HG02642 (cell line): Measurements from ENCODE around the gene KPRP.

Source experiments
- ATAC-seq: cut with Tn5 transposase; IDR thresholded peaks from one replicate; pipeline ENCODE4 v1.9.1; 2021; ENCODE audit warnings: mild to moderate bottlenecking; ENCODE audit not compliant: unreplicated experiment, poor library complexity

Gene KPRP, protein sequence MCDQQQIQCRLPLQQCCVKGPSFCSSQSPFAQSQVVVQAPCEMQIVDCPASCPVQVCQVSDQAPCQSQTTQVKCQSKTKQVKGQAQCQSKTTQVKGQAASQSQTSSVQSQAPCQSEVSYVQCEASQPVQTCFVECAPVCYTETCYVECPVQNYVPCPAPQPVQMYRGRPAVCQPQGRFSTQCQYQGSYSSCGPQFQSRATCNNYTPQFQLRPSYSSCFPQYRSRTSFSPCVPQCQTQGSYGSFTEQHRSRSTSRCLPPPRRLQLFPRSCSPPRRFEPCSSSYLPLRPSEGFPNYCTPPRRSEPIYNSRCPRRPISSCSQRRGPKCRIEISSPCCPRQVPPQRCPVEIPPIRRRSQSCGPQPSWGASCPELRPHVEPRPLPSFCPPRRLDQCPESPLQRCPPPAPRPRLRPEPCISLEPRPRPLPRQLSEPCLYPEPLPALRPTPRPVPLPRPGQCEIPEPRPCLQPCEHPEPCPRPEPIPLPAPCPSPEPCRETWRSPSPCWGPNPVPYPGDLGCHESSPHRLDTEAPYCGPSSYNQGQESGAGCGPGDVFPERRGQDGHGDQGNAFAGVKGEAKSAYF

DNA sequence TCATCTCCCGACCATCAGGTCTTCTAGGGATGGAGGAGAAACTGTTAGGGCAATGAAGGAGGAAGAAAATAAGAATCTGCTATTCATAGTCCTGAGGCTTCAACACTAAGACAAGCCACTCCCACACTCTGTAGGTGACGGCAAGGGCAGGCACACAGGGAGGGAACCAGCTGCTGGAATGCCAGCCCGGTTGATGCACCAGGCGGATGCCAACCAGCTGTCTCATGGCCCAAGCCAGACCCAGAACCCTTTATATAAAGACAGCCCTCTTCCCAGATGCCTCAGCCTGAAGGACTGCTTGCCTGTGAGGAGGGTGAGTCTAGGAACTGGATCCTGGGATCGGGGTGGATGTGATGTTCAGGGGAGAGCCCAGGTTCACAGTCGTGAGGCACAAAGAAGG, at the start of gene KPRP:
TSS of gene KPRP (plus strand) at position 279 of the 400 bp plus-strand sequence. CDS start 1,564 bp downstream, outside the sequence.
- ATAC-seq = no peak

DNA sequence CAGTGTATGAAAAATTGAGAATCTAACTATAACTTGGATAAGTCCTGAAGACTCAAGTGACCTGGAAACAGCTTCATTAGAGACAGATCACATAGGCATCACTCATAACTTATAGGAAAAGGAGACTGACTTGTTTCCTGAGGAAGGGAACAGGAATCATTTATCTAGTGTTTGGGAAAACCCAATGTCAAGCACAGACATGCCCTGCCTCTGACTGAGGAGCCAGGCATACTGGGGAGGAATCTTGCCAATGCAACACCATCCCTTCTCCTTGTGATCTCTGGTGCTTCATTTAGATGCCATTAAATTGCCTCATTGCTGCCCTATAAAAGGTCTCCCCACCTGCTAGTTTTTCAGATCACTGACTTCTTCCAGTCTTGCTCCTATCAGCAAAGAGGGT, 39.6 kb upstream of the KPRP start:
- ATAC-seq = no peak

DNA sequence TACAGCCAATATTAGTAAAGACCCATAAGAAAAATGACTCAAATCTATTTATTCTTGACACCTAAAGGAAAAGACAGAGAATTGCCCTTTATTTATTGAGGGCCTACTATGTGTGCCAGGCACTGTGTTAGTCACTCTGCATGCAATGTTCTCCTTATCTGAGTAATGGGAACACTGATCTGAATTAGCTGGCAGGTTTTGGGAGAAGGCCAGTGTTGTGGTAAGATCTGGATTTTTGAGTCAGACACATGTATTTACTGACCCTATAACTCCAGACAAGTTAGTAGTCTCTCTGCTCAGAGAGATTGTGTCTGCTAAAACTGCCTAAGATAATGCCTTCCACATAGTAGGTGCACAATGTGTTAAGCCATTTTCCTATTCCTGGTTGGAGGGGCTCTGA, 32.6 kb upstream of the KPRP start:
- no peak for ATAC-seq

DNA sequence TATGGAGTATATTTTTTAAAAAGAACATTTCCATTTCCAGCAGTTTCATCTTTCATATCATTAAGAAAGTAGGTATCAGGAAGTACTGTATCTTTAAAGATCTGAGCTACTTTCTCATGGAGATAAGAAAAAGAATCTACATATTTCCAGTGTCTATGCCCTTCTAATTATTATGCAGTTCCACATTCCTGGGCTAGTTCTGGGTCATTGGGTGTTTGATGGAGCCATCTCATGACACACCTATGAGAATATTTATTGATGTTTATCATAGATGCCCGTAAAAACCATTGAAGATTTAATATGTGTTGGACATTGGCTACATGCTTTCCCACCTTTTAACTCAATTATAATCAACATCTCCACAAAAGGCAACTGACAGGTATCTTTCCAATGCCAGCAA, 28.8 kb upstream of the KPRP start:
- ATAC-seq = no peak

DNA sequence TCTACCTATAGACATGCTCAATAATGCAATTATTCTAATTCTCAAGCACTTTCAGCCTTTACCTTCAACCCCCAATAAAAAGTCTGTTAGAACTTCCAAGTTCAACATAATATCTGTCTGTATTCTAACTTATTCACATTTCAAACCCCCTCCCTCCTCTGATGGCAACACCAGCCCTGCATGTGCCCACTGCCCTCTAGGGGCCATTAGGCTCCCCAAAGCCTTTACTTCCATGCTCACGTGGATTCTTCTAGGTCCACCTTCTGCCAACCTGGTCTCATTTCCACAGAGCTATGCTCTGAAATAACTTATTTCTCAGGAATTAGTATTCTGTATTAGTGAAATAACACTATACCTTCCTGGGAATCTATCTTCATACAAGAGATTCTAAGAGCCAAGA, 22.2 kb upstream of the KPRP start:
- ATAC-seq = no peak

DNA sequence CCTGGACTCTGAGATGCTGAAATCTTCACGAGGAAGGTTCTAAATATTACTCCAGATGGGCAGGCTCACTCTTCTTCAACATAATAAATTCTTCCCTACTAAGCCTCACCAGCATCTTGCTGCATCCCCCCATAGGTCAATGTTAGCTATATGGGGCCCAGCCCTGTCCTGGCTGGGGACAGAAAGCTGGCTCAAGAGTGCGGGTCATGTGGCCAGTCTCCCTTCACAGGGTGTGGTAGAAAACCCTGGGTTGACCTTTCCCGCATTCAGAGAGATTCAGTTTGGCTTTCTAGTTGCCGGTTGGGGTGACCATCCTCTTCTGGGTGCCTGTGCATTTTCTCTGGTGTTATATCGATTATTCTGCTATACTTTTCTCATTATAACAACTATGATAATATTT, 19.8 kb upstream of the KPRP start:
- ATAC-seq = no peak

DNA sequence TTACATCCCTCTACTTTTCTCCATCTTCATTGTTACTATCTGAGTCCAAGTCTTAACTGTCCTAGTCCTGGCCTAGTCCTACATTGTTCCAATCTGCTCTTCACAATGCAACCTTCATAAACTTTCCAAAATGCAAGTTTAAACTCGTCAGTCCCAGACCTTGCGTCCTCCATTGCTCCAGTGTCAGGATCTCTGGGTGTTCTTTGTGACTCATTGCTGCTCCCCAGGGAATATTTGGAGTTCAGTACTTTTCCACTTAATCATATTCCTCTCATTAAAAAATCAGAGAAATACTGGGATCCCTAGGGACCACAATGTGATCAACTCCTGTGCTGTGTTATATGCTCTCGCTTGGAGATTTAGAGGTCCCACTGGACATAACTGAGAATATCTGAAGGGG, 18.0 kb upstream of the KPRP start:
- ATAC-seq = no peak

DNA sequence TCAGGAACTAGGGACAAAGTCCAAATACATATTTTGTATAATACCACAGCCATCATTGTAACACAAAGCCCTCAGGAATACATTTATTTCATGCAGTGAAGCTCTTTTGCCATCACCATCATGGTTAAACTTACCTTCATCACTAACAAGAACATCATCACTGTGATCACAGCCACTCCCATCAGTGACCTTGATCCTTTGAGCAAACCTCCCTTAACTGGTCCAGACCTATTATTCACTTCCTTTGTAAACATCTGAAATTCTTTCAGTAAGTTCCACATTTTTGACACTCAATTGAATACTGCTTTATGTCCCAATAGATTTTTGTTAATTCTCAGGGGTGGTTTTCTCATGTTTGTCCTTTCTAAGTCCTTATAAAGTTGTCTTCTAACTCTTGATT, 16.2 kb upstream of the KPRP start:
- ATAC-seq = no peak

DNA sequence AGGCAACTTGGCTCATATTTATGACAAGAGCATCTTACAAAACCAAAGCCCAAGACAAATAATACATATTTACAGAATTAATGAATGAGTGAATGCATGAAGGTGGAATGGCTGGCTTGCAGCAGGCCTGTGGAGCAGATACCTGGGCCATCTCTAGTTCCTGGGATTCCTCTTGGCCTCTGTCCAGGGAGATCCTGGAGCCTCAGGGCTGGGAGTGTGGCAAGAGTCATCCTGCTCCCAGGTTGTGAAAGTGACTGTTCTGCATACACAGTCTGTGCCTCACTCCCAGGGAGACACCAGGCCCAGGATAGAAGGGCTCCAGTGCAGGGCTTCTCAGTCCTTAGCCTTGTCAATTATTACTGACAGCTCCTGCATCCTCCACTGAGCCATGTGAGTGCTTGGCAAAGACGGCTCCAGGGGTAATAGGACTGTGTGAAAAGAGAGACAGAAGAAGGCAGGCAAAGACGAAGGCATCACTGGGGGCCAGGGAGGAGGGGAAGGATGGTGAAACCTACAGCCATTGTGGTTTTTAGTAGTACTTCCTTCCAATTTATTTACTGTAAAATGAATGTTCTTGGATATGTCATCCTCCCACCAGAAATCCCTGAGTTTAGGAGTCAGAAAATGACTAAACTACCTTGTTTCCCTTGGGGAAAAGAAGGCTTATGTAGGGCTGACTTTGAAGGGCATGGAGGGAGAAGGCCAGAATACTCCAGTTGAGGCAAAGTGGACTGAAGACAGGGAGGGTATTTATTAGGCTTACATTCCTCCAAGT, 14.3 kb upstream of the KPRP start:
- no peak for ATAC-seq

DNA sequence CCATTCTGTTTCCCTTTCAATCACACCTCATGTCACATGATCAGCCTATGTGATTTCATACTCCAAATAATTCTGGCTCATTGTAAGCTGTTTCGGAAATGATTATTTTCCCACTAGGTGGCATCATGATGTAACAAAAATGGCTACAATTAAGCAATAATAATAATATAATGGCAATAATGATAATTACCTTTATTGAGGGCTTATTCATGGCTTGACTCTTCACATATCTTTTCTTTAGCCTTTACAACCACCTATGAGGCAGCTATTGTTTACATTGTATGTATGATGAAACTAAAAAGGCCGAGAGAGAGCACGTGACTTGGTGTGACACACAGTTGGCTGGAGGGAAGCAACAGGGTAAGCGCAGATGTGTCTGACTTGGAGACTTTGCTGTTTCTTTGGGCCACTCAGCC, 12.5 kb upstream of the KPRP start:
- ATAC-seq = no peak

DNA sequence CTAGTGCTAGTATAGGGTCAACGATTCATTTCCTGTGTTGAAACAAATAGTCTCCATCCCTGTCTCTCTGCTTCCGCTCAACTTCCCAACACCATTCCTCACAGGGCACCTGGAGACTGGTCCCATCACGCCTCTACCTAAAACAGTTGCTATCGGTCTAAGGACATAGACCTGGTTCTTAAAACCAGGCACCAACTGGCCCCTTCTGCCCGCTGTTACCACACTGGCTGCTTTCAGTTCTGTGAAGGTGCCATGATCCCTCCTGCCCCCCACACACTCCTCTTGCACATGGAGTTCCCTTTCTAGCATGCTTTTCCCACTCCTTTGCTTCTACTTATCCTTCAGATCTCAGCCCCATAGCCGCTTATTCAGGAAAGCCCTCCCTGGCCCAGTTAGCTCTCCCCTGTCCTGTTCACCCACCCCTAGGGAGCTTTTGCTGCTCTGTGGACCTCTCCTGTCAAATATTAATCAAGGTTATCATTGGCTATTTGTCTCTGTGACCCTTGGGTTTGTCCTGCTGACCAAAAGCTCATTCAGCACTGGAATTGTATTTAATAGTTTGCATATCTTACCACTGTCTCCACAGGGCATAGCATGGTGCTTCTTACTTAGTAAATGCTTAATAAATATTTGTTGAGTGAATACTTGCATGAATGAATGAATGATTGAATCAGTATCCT, 11.9 kb upstream of the KPRP start:
- no peak for ATAC-seq

DNA sequence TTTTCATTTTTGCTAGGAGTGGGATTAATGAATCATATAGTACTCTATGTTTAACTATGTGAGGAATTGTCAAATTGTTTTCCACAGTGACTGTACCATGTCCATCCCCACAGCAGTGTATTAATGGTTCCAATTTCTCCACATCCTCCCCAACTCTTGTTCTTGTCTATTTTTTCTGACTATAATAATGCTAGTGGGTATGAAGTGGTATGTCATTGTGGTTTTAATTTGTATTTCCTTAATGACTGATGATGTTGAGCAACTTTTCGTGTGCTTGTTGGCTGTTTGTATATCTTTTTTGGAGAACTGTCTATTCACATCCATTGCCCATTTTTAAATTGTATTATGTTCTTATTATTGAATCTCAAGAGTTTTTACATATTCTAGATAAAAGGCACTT, 10.0 kb upstream of the KPRP start:
- no peak for ATAC-seq

DNA sequence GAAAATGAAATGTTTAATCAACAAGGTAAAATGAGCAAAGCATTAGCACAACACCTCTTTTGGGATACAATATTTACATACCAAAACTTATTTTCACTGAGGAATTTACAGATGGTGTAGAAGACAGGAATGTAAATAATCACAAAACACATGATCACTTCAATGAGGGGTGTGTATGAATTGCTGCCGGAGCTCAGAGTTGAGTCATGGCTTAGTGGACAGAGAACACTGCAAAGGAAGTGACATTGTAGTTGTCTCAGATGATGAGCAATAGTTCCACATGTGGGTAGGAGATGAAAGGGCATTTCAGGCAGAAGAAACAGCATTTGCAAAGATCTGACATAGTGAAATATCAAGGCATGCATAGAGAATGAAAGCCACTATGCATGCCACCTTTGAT, 5.6 kb upstream of the KPRP start:
- no peak for ATAC-seq

DNA sequence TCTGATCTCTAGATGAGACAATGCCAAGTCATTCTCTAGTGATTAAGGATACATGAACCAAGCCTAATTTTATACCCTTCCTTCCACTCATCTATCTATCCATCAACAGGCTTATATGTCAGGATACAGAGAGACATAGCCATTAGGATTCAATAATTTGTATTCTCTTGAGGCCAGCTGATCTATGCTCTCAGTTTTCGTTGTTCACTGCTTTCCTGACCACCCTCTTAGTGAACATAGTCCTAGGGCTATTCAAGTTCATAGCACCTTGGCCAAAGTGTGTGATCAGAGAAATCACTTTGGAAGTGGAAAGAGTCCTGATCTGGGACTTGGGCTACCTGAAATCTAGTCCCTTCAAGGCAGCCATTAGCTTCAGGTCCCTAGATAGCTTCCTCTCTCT, 4.2 kb upstream of the KPRP start:
- ATAC-seq = no peak

DNA sequence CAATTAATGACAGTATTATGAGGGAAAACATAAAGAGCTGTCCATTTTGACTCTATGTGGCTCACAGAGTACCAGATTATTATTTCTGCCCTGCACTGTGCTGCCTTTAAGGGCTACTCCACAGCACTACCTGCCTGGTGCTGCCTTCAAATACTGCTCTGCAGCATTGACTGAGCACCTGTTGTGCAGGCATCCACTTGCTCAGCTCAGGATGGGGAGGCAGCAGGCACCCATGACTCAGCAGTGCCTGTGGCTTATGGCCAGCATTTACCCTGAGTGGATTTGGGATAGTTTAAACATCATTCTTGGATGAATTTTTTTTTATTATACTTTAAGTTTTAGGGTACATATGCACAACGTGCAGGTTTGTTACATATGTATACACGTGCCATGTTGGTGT, 953 bp upstream of the KPRP start:
- no peak for ATAC-seq

DNA sequence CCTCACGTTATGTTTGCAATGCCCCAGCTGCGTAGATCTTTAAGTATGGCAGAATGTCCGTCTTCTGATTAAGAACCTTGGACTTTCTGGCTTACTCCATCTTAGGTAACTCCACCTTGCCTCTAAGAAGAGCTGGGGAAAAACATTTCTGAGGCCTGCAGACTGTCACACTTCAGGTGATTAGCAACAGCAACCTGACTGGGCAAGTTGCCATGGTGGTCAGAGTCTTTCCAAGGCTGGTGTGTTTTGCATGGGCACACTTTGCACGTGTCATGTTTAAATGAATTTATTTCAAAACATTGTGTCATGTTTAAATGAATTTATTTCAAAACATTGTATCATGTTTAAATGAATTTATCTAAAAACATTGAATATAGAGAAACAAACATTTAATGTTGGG, 811 bp downstream of the KPRP start:
- no peak for ATAC-seq

DNA sequence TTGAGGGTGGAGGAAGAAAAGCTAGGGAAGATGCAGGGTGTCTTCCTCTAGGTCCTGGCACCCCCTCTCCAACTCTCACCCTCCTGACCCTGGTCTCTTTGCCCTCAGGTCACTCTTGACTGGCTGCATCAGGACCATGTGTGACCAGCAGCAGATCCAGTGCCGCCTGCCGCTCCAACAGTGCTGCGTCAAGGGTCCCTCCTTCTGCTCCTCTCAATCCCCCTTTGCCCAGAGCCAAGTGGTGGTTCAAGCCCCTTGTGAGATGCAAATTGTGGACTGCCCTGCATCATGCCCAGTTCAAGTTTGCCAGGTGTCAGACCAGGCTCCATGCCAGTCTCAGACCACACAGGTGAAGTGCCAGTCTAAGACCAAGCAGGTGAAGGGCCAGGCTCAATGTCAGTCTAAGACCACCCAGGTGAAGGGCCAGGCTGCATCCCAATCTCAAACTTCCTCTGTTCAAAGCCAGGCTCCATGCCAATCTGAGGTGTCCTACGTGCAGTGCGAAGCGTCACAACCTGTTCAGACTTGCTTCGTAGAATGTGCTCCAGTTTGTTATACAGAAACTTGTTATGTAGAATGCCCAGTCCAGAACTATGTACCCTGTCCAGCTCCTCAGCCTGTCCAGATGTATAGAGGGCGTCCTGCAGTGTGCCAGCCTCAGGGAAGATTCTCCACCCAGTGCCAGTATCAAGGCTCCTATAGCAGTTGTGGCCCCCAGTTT, 1.8 kb downstream of the KPRP start:
- no peak for ATAC-seq

DNA sequence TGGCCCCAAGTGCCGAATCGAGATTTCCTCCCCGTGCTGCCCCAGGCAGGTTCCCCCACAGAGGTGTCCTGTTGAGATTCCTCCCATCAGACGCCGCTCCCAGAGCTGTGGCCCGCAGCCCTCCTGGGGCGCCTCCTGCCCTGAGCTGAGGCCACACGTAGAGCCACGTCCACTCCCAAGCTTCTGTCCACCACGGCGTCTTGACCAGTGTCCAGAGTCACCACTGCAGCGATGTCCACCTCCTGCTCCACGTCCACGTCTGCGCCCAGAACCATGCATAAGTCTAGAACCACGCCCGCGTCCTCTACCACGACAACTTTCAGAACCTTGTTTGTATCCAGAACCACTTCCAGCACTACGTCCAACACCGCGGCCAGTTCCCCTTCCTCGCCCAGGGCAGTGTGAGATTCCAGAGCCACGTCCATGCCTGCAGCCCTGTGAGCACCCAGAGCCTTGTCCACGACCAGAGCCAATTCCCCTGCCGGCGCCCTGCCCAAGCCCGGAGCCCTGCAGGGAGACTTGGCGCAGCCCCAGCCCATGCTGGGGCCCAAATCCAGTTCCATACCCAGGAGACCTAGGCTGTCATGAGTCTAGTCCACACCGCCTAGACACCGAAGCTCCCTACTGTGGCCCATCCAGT, 2.8 kb downstream of the KPRP start:
- ATAC-seq = no peak

DNA sequence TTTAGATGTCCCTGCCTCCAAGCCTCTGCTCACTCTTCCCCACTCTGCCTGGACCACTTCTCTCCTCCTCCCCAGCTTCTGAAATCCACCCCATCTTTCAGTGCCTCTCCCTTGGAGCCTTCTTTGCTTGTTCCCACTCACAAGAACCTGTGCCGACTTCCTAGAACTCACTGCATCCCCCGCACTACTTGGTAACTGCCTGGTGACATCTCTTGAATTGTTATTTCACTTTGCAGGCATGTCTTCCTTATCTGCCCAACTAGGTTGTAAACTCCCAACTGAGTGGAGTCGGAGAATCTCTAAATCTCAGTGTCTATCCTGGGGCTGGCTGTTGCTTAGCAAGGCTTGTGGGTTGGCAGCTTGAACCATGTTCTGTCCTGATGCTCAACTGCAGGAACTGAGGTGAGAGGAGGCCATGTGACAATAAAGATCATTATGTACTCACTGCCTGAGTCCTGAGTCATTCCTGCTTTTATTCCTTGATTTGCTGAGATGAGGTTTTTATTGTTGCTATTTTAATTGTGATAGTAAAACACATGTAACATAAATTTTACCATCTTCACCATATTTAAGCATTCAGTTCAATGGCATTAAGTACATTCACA, 3.9 kb downstream of the KPRP start:
- no peak for ATAC-seq
